Measurements from ENCODE around the gene EFNA1. TPM values are rescaled to one million over a fixed set of nuclear protein-coding genes. Genes with fewer than 3 reads are reported as not detected.

Gene EFNA1
- total and polyA plus RNA-seq, 2 donors (not counting 3 experiments of a cell fraction or from before 2014, with no cell fraction given): 107 to 289 TPM

GRCh38 chr1:155158991-155159390 lies 31.3 kb downstream of the EFNA1 start:
- H3K36me3 ChIP-seq (ENCODE audit: control insufficient read depth in 2 of 2, extremely low read depth in 1 of 2, insufficient read depth in 2 of 2, low read length in 2 of 2): no peaks in the 10 kb centered on the region
- CTCF ChIA-PET: no interaction called here
- no peaks in the 10 kb centered on the region for H3K9me3 ChIP-seq (replicated peaks; ENCODE audit: control insufficient read depth, insufficient read depth, low read length)
- H3K27ac ChIP-seq (ENCODE audit: insufficient read depth, low read depth, low read length): no peak overlapping the region
- H3K9me1 ChIP-seq (replicated peaks; ENCODE audit: control insufficient read depth, extremely low read depth, insufficient read depth, low read length): no peaks in the 10 kb centered on the region
- no peaks in the 10 kb centered on the region for H3K4me1 ChIP-seq (ENCODE audit: control insufficient read depth, extremely low read depth, insufficient read depth, low read length)
- intact Hi-C loops (cut with micrococcal nuclease) (no loop called here), dilution Hi-C loops (cut with MboI; ENCODE audit: extremely low pct_ligation_motif_present, low sequenced_read_pairs) (no loop called here)
- no peak for FAIRE-seq
- no peak overlapping the region for H3K4me3 ChIP-seq (replicated peaks in 1 of 3; ENCODE audit: insufficient read depth in 1 of 3, low read depth in 1 of 3, low read length in 3 of 3)
- no TSS peak for BruUV-seq (replicated peaks)
- no peaks in the 10 kb centered on the region for H3K79me2 ChIP-seq (ENCODE audit: control insufficient read depth, insufficient read depth, low read length)
- no peaks in the 10 kb centered on the region for H3K27me3 ChIP-seq (ENCODE audit: control insufficient read depth in 2 of 2, insufficient read depth in 2 of 2, low read length in 2 of 2)
- no peak for TF ChIP-seq GATA2 (IDR thresholded peaks at IDR 0.05; ENCODE audit: insufficient read depth, insufficient read length, low read depth, low read length)
- no peak for TF ChIP-seq POLR2AphosphoS5 (IDR thresholded peaks at IDR 0.05; ENCODE audit: insufficient read depth, low read depth, low read length)
- TF ChIP-seq POLR2A (IDR thresholded peaks at IDR 0.05; ENCODE audit: low read depth, low read length): no peak
- TF ChIP-seq EZH2 (IDR thresholded peaks at IDR 0.05; ENCODE audit: borderline replicate concordance, low read depth, low read length, severe bottlenecking): no peak
- no peak for TF ChIP-seq FOS (IDR thresholded peaks at IDR 0.05; ENCODE audit: borderline replicate concordance, insufficient read depth, low read length)
- no peak for TF ChIP-seq MYC (IDR thresholded peaks at IDR 0.05; ENCODE audit: low read depth, low read length)
- no peak for TF ChIP-seq CTCF (IDR thresholded peaks at IDR 0.05; ENCODE audit: extremely low read depth in 1 of 2, insufficient read depth in 1 of 2, low read depth in 1 of 2, low read length in 2 of 2)
- TF ChIP-seq MAX (IDR thresholded peaks at IDR 0.05; ENCODE audit: insufficient read depth, insufficient read length): no peak
- TF ChIP-seq JUN (IDR thresholded peaks at IDR 0.05; ENCODE audit: borderline replicate concordance, insufficient read depth, insufficient read length, low read depth): no peak
- no peak overlapping the region for H2AFZ ChIP-seq (ENCODE audit: low read depth, low read length)
- POLR2A ChIA-PET: no interaction called here
- H3K4me2 ChIP-seq (ENCODE audit: insufficient read depth, low read length): no peak overlapping the region
- no peaks in the 10 kb centered on the region for H4K20me1 ChIP-seq (replicated peaks; ENCODE audit: control insufficient read depth, extremely low read depth, insufficient read depth, low read length)
- DNase-seq (ENCODE audit: low read depth, low spot score): no peak
- no peak overlapping the region for H3K9ac ChIP-seq (replicated peaks; ENCODE audit: extremely low read depth, insufficient read depth, low read length)
